Breast epithelium (tissue), 3 donors: ENCODE data around the gene CENPK.

Experiments used
- POLR2A ChIP-seq: fragments of 450-650 bp; IDR thresholded peaks from one replicate; pipeline ENCODE4 v1.6.1; 2016; ENCODE audit warnings: antibody characterized with exemption, mild to moderate bottlenecking, moderate library complexity
- POLR2AphosphoS5 ChIP-seq, 3 donors: sonication (generic); formaldehyde crosslinking; IDR thresholded peaks; one replicate each; pipeline ENCODE4 v1.6.1; 2017; ENCODE audit warnings: antibody characterized with exemption in 3 of 3
- TF ChIP-seq, protein P1 (sequence below), 3 donors: fragments of 450-650 bp; IDR thresholded peaks; one replicate each; pipeline ENCODE4 v1.5.1; 2016 to 2017; ENCODE audit warnings: antibody characterized with exemption in 3 of 3, mild to moderate bottlenecking in 3 of 3, moderate library complexity in 3 of 3

DNA sequence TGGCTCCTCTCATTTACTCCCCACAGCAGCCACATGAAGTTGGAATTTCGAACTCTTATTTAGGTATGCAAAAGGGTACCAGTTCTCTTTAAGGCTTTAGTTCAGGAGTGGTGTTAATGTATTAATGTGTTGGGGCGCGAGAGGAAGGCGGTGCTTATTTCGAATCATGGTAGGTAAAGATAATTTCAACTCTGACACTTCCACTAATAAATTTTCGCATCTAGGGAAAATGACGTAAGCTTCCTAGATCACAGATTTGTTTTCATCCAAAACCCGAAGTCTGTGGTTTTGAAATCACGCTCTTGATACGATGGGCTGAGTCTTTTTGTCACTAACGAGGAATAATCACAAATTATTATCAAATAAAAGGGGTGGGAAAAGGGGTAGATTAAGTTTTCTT, 809 bp upstream of the CENPK start:
- TF ChIP-seq, protein P1, sequence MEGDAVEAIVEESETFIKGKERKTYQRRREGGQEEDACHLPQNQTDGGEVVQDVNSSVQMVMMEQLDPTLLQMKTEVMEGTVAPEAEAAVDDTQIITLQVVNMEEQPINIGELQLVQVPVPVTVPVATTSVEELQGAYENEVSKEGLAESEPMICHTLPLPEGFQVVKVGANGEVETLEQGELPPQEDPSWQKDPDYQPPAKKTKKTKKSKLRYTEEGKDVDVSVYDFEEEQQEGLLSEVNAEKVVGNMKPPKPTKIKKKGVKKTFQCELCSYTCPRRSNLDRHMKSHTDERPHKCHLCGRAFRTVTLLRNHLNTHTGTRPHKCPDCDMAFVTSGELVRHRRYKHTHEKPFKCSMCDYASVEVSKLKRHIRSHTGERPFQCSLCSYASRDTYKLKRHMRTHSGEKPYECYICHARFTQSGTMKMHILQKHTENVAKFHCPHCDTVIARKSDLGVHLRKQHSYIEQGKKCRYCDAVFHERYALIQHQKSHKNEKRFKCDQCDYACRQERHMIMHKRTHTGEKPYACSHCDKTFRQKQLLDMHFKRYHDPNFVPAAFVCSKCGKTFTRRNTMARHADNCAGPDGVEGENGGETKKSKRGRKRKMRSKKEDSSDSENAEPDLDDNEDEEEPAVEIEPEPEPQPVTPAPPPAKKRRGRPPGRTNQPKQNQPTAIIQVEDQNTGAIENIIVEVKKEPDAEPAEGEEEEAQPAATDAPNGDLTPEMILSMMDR (IDR thresholded peaks at IDR 0.05), result no peak
- TF ChIP-seq POLR2A (no peak), POLR2AphosphoS5 (IDR thresholded peaks at IDR 0.05) (no peak)
